Measurements from ENCODE around the gene PLGRKT.

DNA sequence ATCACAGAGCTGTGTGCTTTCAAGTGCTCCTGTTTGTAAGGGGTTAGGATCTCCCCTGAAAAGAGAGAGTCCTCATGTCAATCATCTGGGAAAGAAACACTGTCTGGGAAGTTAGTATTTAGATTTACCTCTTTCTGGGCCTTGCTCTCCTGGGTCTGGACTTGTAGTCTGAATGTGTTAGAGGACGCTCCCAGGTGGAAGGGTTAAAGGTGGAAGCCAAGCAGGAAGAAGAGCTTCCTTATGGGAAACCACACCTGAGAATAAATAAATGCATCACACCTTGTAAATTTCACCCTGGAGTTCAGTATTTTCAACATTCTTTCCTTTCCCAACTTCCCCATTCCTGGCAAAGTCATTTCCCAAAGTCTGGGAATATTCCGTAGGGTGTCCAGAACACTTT lies 1.3 kb downstream of the PLGRKT start:
- TF ChIP-seq CTCF (conservative IDR thresholded peaks at IDR 0.05; ENCODE audit: low read length) (no peak), EZH2phosphoT487 (IDR thresholded peaks at IDR 0.05; ENCODE audit: borderline replicate concordance) (no peak)
